Spleen (tissue), 7 donors: ENCODE measurements around the gene PTBP3.

Experiments used
- POLR2A ChIP-seq, 3 donors: fragments of 450-650 bp; IDR thresholded peaks; one replicate each; pipeline ENCODE4 v1.5.1; 2017; ENCODE audit warnings: antibody characterized with exemption in 3 of 3, mild to moderate bottlenecking in 1 of 3
- POLR2AphosphoS5 ChIP-seq, 3 donors: sonication (generic); formaldehyde crosslinking; IDR thresholded peaks; one replicate each; pipeline ENCODE4 v1.5.1; 2017; ENCODE audit warnings: antibody characterized with exemption in 3 of 3
- TF ChIP-seq, protein P1 (sequence below), 11 experiments: fragments of 200-600 bp in 7 of 11; fragments of 450-650 bp in 4 of 11; sonication (generic) in 4 of 11; IDR thresholded peaks in 8 of 11; conservative IDR thresholded peaks in 3 of 11; 1 replicate in 7 of 11; 2 replicates in 4 of 11; pipeline versions ENCODE4 v1.4.0 to v1.8.0; 2016 to 2021; ENCODE audit warnings: antibody characterized with exemption in 11 of 11, inconsistent platforms in 4 of 11, mild to moderate bottlenecking in 1 of 11
- donor health status: DM: no; HTN: no; CAD: no; lungs with moderate emphysema.
- donor health status: DM: no; HTN: no; CAD: no.
- donor health status: DM: no; HTN: no; CAD: no.

DNA sequence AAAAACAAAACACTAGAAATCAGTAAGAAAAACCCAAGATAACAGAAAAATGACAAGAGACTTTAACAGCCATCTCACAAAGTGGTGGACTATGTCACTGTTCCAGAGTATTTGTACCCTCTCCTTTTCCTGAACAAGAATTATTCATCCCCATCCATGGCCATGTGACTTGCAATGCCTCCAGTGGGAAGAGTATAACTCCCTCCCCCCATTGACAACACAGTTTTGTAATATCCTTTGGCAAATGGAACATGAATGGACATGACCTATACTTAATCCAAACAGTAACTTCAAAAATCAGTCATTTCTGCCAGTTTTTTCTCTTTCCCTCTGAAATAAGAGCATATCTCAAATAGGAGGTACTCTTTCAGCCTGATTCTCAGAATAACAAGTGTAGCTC lies 33.9 kb downstream of the PTBP3 start:
- TF ChIP-seq, protein P1, sequence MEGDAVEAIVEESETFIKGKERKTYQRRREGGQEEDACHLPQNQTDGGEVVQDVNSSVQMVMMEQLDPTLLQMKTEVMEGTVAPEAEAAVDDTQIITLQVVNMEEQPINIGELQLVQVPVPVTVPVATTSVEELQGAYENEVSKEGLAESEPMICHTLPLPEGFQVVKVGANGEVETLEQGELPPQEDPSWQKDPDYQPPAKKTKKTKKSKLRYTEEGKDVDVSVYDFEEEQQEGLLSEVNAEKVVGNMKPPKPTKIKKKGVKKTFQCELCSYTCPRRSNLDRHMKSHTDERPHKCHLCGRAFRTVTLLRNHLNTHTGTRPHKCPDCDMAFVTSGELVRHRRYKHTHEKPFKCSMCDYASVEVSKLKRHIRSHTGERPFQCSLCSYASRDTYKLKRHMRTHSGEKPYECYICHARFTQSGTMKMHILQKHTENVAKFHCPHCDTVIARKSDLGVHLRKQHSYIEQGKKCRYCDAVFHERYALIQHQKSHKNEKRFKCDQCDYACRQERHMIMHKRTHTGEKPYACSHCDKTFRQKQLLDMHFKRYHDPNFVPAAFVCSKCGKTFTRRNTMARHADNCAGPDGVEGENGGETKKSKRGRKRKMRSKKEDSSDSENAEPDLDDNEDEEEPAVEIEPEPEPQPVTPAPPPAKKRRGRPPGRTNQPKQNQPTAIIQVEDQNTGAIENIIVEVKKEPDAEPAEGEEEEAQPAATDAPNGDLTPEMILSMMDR (IDR thresholded peaks at IDR 0.05 in 8 of 11, conservative IDR thresholded peaks at IDR 0.05 in 3 of 11) = no peak
- TF ChIP-seq POLR2A (IDR thresholded peaks at IDR 0.05) (no peak), POLR2AphosphoS5 (IDR thresholded peaks at IDR 0.05) (no peak)
